GM18861 (cell line): Measurements from ENCODE around the gene ZFYVE9.

Experiments
- ATAC-seq: cut with Tn5 transposase; IDR thresholded peaks from one replicate; pipeline ENCODE4 v1.9.1; 2021; ENCODE audit not compliant: unreplicated experiment

The ZFYVE9 gene

GRCh38 chr1:52323731-52324130 lies 181.8 kb downstream of the ZFYVE9 start:
- no peak for ATAC-seq

- ATAC-seq, result no peak
Observed at GRCh38 chr1:52325786-52326185, 183.9 kb downstream of the ZFYVE9 start.

- ATAC-seq, result no peak
Observed at GRCh38 chr1:52328615-52329014, 186.7 kb downstream of the ZFYVE9 start.

GRCh38 chr1:52332411-52332810 lies 190.5 kb downstream of the ZFYVE9 start:
- no peak for ATAC-seq

- ATAC-seq, result no peak
Observed at GRCh38 chr1:52334906-52335528, 193.1 kb downstream of the ZFYVE9 start.

- ATAC-seq, result no peak
Observed at GRCh38 chr1:52337439-52337838, 195.6 kb downstream of the ZFYVE9 start.

- no peak for ATAC-seq
Observed at GRCh38 chr1:52341655-52342260, 199.9 kb downstream of the ZFYVE9 start.

- no peak for ATAC-seq
Observed at GRCh38 chr1:52343979-52344378, 202.1 kb downstream of the ZFYVE9 start.

- no peak for ATAC-seq
Observed at GRCh38 chr1:52345252-52345651, 203.4 kb downstream of the ZFYVE9 start.

- ATAC-seq, result no peak
Observed at GRCh38 chr1:52346653-52347052, 204.8 kb downstream of the ZFYVE9 start.

GRCh38 chr1:52348704-52349300 lies 206.9 kb downstream of the ZFYVE9 start:
- ATAC-seq, result no peak

- no peak for ATAC-seq
Observed at GRCh38 chr1:52352690-52353089, 210.8 kb downstream of the ZFYVE9 start.

- no peak for ATAC-seq
Observed at GRCh38 chr1:52355436-52355835, 213.5 kb downstream of the ZFYVE9 start.

GRCh38 chr1:52355847-52356505 lies 214.1 kb downstream of the ZFYVE9 start:
- no peak for ATAC-seq

GRCh38 chr1:52356818-52357355 lies 215.0 kb downstream of the ZFYVE9 start:
- ATAC-seq, result no peak

GRCh38 chr1:52357397-52357796 lies 215.5 kb downstream of the ZFYVE9 start:
- ATAC-seq, result no peak

GRCh38 chr1:52358851-52359497 lies 217.1 kb downstream of the ZFYVE9 start:
- ATAC-seq, result no peak

- no peak for ATAC-seq
Observed at GRCh38 chr1:52359676-52360594, 218.0 kb downstream of the ZFYVE9 start.

GRCh38 chr1:52360595-52360968 lies 218.7 kb downstream of the ZFYVE9 start:
- no peak for ATAC-seq

- ATAC-seq, result no peak
Observed at GRCh38 chr1:52364235-52364839, 222.4 kb downstream of the ZFYVE9 start.
